Measurements from ENCODE around the gene DCAF11.
A peak's percentile ranks its signal among the peaks of the same experiment; 100 is the strongest.

DCAF11 gene

GRCh38 chr14:24122898-24123297, 8.3 kb downstream of the DCAF11 start:
- no peak for DNase-seq

- DNase-seq = no peak
Measured at GRCh38 chr14:24123424-24124417, 9.1 kb downstream of the DCAF11 start.

GRCh38 chr14:24126939-24127338, 12.4 kb downstream of the DCAF11 start:
- DNase-seq = no peak

DNA sequence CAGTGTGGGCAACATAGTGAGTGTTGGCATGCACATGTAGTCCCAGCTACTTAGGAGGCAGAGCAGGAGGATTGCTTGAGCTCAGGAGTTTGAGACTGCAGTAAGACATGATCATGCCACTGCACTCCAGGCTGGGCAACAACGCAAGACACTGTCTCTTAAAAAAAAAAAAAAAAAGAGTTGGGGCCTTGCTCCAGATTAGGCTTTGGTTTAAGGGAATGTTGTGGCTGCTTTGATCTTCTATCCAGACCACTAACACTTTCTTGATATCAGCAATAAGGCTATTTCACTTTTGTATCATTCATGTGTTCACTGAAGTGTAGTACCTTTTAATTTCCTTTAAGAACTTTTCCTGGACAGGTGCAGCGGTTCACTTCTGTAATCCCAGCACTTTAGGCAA, 13.1 kb downstream of the DCAF11 start:
- no peak for DNase-seq

- DNase-seq = no peak
Measured at GRCh38 chr14:24129410-24129998, 14.9 kb downstream of the DCAF11 start.

GRCh38 chr14:24130380-24130716, 15.8 kb downstream of the DCAF11 start, which contains the start of gene FITM1:
TSS of gene FITM1 (plus strand) at chr14:24130659. CDS start at chr14:24131564, 905 bp downstream.
- no peak for DNase-seq

- no peak for DNase-seq
Measured at GRCh38 chr14:24130717-24131548, 16.4 kb downstream of the DCAF11 start.

DNA sequence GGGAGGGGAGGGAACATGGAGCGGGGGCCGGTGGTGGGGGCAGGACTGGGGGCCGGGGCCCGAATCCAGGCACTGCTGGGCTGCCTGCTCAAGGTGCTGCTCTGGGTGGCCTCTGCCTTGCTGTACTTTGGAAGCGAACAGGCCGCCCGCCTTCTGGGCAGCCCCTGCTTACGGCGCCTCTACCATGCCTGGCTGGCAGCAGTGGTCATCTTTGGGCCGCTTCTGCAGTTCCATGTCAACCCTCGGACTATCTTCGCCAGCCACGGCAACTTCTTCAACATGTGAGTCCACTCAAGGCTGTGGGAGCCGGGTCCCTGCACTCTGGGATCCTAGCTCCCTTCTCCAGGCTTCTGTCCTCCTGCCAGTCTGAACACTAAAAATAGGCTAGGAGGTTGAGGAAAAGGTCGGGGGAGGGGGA, 17.0 kb downstream of the DCAF11 start:
- DNase-seq = no peak

DNA sequence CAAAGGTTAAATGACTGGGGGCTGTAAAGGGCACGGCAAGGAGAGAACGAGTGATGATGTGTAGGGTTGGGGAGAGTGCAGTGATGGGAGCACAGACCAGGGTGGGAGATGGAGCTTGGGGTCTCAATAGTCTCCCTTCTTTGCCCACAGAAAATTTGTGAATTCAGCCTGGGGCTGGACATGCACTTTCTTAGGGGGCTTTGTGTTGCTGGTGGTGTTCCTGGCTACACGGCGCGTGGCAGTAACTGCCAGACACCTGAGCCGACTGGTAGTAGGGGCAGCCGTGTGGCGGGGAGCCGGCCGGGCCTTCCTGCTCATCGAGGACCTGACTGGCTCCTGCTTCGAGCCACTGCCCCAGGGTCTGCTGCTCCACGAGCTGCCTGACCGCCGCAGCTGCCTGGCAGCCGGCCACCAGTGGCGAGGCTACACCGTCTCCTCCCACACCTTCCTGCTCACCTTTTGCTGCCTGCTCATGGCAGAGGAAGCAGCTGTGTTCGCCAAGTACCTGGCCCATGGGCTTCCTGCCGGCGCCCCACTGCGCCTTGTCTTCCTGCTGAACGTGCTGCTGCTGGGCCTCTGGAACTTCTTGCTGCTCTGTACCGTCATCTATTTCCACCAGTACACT, 17.6 kb downstream of the DCAF11 start:
- DNase-seq = no peak

- DNase-seq = no peak
Measured at GRCh38 chr14:24132976-24133375, 18.4 kb downstream of the DCAF11 start.

DNA sequence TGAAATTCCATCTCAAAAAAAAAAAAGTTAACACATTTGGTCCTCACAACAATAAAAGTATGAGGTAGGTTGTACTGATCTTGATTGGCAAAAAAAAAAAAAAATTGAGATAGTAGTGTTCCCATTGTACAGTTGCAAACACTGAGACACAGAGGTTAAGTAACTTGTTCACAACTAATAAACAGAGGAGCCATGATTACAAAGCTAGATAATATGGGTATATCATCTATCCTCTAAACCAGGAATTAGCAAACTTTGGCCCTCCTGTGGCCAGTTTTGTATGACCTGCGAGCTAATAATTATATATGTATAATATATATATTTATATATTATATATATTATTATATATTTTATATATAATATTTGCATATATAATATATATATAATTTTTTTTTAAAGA, 19.2 kb downstream of the DCAF11 start:
- no peak for DNase-seq

DNA sequence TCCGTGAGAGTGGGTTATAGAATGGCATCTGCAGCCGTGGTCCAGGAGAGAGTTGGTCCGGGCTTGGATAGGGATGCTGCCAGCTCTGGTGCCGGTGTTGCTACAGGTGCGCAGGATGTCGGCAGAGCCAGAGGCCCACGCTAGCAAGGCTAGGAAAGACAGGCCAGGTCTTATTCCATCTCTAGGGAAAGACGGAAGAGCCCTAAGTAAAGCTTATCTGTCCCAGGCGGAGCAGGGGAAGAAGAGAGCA, 20.9 kb downstream of the DCAF11 start:
- DNase-seq = no peak

- DNase-seq = peak; percentile 86 to 96
Measured at GRCh38 chr14:24135834-24136683, 21.5 kb downstream of the DCAF11 start, which contains the start of gene PSME1. TSS of gene PSME1 (plus strand) at chr14:24136194. CDS start at chr14:24136263, 69 bp downstream.

DNA sequence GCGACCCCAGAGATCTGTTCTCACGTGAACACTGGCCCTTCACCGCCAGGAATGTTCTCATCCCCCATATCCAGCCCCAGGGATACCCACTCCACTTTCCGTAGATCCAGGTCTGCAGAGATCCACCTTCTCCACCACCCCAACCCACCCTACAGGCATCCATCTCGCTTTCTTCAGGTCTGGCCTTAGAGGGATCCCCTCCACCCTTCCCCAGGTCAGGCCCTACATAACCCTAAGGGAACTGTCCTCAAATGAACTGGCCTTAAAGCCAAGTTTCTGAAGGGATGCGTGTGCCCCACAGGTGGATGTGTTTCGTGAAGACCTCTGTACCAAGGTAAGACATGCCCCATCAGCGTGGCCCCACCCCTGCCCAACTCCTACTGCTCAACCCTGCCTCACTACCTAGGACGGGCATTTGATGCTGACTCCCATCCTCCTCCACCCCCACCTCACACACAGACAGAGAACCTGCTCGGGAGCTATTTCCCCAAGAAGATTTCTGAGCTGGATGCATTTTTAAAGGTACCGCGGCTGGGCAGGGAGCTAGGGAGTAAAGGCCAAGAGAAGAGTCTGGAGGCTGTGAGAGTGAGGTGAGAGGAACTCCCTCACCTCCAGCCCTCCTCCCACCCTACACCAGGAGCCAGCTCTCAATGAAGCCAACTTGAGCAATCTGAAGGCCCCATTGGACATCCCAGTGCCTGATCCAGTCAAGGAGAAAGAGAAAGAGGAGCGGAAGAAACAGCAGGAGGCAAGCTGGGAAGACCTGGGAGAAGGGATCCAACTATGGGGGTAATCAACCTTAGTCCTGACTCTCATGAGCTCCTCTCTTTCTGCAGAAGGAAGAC, 22.3 kb downstream of the DCAF11 start:
- no peak for DNase-seq

DNA sequence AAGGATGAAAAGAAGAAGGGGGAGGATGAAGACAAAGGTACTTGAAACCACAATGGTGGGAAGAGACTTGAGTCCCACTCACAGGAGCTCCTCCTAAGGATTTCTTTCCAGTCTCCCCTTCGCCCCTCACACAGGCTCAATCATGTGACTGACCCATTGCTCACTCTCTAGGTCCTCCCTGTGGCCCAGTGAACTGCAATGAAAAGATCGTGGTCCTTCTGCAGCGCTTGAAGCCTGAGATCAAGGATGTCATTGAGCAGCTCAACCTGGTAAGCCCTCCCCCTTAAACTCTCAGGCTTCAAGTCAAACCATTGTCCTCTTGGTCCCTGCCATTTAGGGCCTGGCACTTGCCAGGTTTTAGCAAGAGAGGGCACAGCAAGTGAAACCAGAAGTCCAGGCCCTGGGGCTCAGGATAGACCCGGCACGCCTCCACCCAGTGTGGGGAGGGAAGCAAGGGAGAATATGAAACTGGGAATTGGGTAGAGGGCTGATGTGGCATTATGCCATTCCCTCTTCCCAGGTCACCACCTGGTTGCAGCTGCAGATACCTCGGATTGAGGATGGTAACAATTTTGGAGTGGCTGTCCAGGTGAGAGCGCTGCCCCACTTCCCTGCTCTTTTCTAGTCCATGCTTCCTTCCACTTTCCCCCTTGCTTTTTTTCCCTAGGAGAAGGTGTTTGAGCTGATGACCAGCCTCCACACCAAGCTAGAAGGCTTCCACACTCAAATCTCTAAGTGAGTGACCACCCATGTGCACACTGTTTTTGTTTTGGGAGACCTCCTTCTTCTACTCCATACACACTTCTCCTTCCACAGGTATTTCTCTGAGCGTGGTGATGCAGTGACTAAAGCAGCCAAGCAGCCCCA, 23.2 kb downstream of the DCAF11 start:
- DNase-seq = no peak

- DNase-seq = peak in 1 of 2 donors; percentile 43
Measured at GRCh38 chr14:24138396-24139271, 24.1 kb downstream of the DCAF11 start.

DNA sequence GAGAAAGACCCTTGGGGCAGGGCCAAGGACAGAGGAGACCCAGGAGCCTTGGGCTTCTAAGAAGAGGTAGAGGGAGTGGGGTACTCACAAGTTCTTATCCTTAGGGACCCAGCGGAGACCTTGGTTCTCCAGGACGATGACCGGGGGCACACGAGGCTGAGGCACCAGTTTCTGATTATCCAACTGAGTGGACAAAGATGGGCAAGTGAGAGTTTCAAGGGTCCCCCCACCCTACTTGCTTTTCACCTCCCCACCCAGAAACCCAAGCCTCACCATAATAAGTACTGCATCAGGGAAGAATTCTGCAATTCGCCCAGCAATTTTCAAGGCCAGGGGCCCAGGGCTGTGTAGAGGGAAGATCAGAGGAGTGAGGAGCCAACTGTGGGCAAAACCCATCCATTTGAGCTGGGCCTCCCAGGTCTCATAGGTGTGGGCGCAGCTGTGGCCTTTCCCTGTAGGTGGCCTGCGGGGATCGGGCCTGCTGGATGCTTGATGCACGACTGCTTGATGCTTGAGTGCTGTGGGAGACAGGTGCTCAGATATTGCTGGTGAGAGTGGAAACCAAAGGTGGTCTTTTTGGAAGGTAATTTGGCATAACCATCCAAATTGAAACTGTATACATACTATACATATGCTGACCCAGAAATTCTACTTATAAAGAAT, 24.8 kb downstream of the DCAF11 start:
- no peak for DNase-seq
